Right lobe of liver (tissue), 4 donors: ENCODE data around the gene PHLDB3.

Experiments
- POLR2A ChIP-seq: fragments of 450-650 bp; IDR thresholded peaks from one replicate; pipeline ENCODE4 v1.6.1; 2017; ENCODE audit warnings: antibody characterized with exemption, mild to moderate bottlenecking
- TF ChIP-seq, protein P1 (sequence below), 4 donors: fragments of 200-600 bp in 3 of 4; fragments of 450-650 bp in 1 of 4; IDR thresholded peaks; one replicate each; pipeline versions ENCODE4 v1.5.1 to v1.8.0; 2016 to 2022; ENCODE audit warnings: antibody characterized with exemption in 4 of 4, mild to moderate bottlenecking in 2 of 4
- donor health status: DM: no; HTN: no; CAD: no.
- donor health status: DM: no; HTN: no; CAD: no.
- donor health status: DM: no; HTN: yes; CAD: no.

DNA sequence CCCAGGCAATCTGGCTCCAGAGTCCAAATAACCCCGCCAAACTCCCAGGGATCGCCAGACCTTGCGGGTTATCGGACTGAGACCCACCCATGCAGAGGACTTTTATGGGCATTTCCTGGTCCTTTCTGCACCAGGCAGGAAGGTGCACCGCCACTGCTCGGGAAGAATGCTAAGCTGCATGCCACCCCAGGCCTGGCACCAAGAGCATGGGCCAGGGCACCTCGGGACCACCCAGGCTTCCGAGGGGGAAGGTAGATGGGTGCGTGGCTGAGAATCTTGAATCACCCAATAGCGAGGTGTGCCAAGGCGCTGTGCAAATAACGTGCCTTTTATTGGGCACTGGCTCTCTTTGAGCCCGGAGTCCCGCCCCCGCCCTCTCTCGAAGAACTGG is 28.0 kb upstream of the PHLDB3 start:
- no peak for TF ChIP-seq POLR2A
- TF ChIP-seq, protein P1, sequence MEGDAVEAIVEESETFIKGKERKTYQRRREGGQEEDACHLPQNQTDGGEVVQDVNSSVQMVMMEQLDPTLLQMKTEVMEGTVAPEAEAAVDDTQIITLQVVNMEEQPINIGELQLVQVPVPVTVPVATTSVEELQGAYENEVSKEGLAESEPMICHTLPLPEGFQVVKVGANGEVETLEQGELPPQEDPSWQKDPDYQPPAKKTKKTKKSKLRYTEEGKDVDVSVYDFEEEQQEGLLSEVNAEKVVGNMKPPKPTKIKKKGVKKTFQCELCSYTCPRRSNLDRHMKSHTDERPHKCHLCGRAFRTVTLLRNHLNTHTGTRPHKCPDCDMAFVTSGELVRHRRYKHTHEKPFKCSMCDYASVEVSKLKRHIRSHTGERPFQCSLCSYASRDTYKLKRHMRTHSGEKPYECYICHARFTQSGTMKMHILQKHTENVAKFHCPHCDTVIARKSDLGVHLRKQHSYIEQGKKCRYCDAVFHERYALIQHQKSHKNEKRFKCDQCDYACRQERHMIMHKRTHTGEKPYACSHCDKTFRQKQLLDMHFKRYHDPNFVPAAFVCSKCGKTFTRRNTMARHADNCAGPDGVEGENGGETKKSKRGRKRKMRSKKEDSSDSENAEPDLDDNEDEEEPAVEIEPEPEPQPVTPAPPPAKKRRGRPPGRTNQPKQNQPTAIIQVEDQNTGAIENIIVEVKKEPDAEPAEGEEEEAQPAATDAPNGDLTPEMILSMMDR (IDR thresholded peaks at IDR 0.05), result no peak
